Measurements from ENCODE around the gene PLA2G2C.

- TF ChIP-seq CTCF (conservative IDR thresholded peaks at IDR 0.05; ENCODE audit: low read depth in 2 of 2) (no peak), POLR2AphosphoS5 (IDR thresholded peaks at IDR 0.05; ENCODE audit: low read depth) (no peak), JUNB (IDR thresholded peaks at IDR 0.05; ENCODE audit: unreplicated experiment) (no peak), EZH2phosphoT487 (IDR thresholded peaks at IDR 0.05; ENCODE audit: unreplicated experiment) (no peak), EZH2 (IDR thresholded peaks at IDR 0.05; ENCODE audit: low read depth, unreplicated experiment) (no peak), REST (IDR thresholded peaks at IDR 0.05; ENCODE audit: unreplicated experiment) (no peak), CREB1 (CRISPR knock-in tag; IDR thresholded peaks at IDR 0.05; ENCODE audit: low read depth) (no peak), ETS1 (IDR thresholded peaks at IDR 0.05) (no peak), ZNF114 (CRISPR knock-in tag; IDR thresholded peaks at IDR 0.05) (no peak), NANOG (IDR thresholded peaks at IDR 0.05; ENCODE audit: borderline replicate concordance) (no peak), ZNF462 (CRISPR knock-in tag; IDR thresholded peaks at IDR 0.05) (no peak), STAT1 (IDR thresholded peaks at IDR 0.05; ENCODE audit: unreplicated experiment) (no peak)
Observed at GRCh38 chr1:20138346-20138745, 48.0 kb downstream of the PLA2G2C start.
